Fibroblast of lung (primary cell): Measurements from ENCODE around the gene RYR2.

ENCODE experiments used
- CTCF ChIP-seq, 2 donors: IDR thresholded peaks in 1 of 2; conservative IDR thresholded peaks in 1 of 2; 1 replicate in 1 of 2; 2 replicates in 1 of 2; pipeline ENCODE4 v1.5.1; 2011 to 2012; ENCODE audit warnings: low read length in 2 of 2, control low read depth in 1 of 2, inconsistent platforms in 1 of 2, low read depth in 1 of 2, mild to moderate bottlenecking in 1 of 2
- EZH2 ChIP-seq: IDR thresholded peaks from 2 replicates; pipeline ENCODE4 v1.5.1; 2012; ENCODE audit warnings: low read length, control low read depth, mild to moderate bottlenecking; ENCODE audit errors: missing control alignments

- no peak for TF ChIP-seq CTCF (conservative IDR thresholded peaks at IDR 0.05 in 1 of 2, IDR thresholded peaks at IDR 0.05 in 1 of 2; ENCODE audit: low read depth in 1 of 2, low read length in 2 of 2)
- no peak for TF ChIP-seq EZH2
Observed at GRCh38 chr1:237300642-237301041, 258.7 kb downstream of the RYR2 start.
